DND-41 (cell line): ENCODE measurements around the gene ANXA7.

Experiments
- ATAC-seq: fragments of 200-7000 bp; cut with Tn5 transposase; 3 replicates; pipeline ENCODE4 v1.9.1; 2021; ENCODE audit warnings: low read depth; ENCODE audit not compliant: insufficient read depth
- DNase-seq: peaks from one replicate; pipeline ENCODE4 v3.0.0-alpha.2; 2020
- H2AFZ ChIP-seq: 2 replicates; pipeline ENCODE4 v1.6.0; 2012; ENCODE audit warnings: low read depth, low read length
- H3K27ac ChIP-seq: 2 replicates; pipeline ENCODE4 v1.5.1; 2012; ENCODE audit warnings: low read length, inconsistent platforms
- H3K27me3 ChIP-seq: fragments of 200-600 bp; sonication (generic); 2 replicates; pipeline ENCODE4 v1.6.0; 2012; ENCODE audit warnings: low read length, mild to moderate bottlenecking, inconsistent platforms; ENCODE audit not compliant: insufficient read depth, poor library complexity
- H3K36me3 ChIP-seq: 2 replicates; pipeline ENCODE4 v1.5.1; 2012; ENCODE audit warnings: low read length, inconsistent platforms; ENCODE audit not compliant: insufficient read depth
- H3K4me1 ChIP-seq: 2 replicates; pipeline ENCODE4 v1.5.1; 2012; ENCODE audit warnings: mild to moderate bottlenecking, low read length; ENCODE audit not compliant: insufficient read depth
- H3K4me2 ChIP-seq: 2 replicates; pipeline ENCODE4 v1.6.0; 2012; ENCODE audit warnings: mild to moderate bottlenecking, moderate library complexity, low read length, inconsistent platforms; ENCODE audit not compliant: insufficient read depth
- H3K4me3 ChIP-seq, 2 experiments: fragments of 200-600 bp in 1 of 2; shearing (Covaris generic) in 1 of 2; 2 replicates each; pipeline ENCODE4 v1.5.1; 2012 to 2016; ENCODE audit warnings: inconsistent platforms in 2 of 2, low read length in 2 of 2, mild to moderate bottlenecking in 2 of 2, low read depth in 1 of 2, moderate library complexity in 1 of 2
- H3K79me2 ChIP-seq: 2 replicates; pipeline ENCODE4 v1.6.0; 2012; ENCODE audit warnings: low read length, inconsistent platforms; ENCODE audit not compliant: insufficient read depth
- H3K9ac ChIP-seq: 2 replicates; pipeline ENCODE4 v1.6.0; 2012; ENCODE audit warnings: low read depth, mild to moderate bottlenecking, inconsistent platforms, low read length, moderate library complexity
- H3K9me3 ChIP-seq: 2 replicates; pipeline ENCODE4 v1.5.1; 2012; ENCODE audit warnings: low read length, moderate library complexity, mild to moderate bottlenecking, inconsistent platforms; ENCODE audit not compliant: insufficient read depth, severe bottlenecking
- H4K20me1 ChIP-seq: 2 replicates; pipeline ENCODE4 v1.6.0; 2012; ENCODE audit warnings: low read length; ENCODE audit not compliant: insufficient read depth
- CTCF ChIP-seq: IDR thresholded peaks from 2 replicates; pipeline ENCODE4 v1.5.1; 2012; ENCODE audit warnings: borderline replicate concordance, low read length, moderate library complexity, mild to moderate bottlenecking; ENCODE audit not compliant: poor library complexity, severe bottlenecking; ENCODE audit errors: extremely low read depth
- EZH2 ChIP-seq: IDR thresholded peaks from 3 replicates; pipeline ENCODE4 v1.6.1; 2012; ENCODE audit warnings: borderline replicate concordance, low read depth, mild to moderate bottlenecking, moderate library complexity, low read length, inconsistent platforms; ENCODE audit not compliant: severe bottlenecking

Gene ANXA7

GRCh38 chr10:73366381-73367298 is 47.2 kb downstream of the ANXA7 start:
- H3K79me2 ChIP-seq = no peaks in the 10 kb centered on the region

GRCh38 chr10:73364964-73365363 is 48.9 kb downstream of the ANXA7 start:
- H3K27ac ChIP-seq = no peak overlapping the region
- no peak overlapping the region for H3K4me2 ChIP-seq
- no peaks in the 10 kb centered on the region for H3K9me3 ChIP-seq
- TF ChIP-seq CTCF (no peak), EZH2 (no peak)
- H3K27me3 ChIP-seq = no peaks in the 10 kb centered on the region
- ATAC-seq (no peak), DNase-seq (no peak)
- H3K4me3 ChIP-seq = no peak overlapping the region
- H3K4me1 ChIP-seq = no peaks in the 10 kb centered on the region
- no peak overlapping the region for H3K9ac ChIP-seq
- H2AFZ ChIP-seq = no peak overlapping the region
- no peaks in the 10 kb centered on the region for H3K79me2 ChIP-seq
- H4K20me1 ChIP-seq = no peaks in the 10 kb centered on the region
- peaks cover 22% of the 10 kb centered on the region; the same call in 1 of the 2 replicates for H3K36me3 ChIP-seq

More at GRCh38 chr10:73366381-73367298, 47.2 kb downstream of the ANXA7 start:
- no peaks in the 10 kb centered on the region for H3K9me3 ChIP-seq
- no peaks in the 10 kb centered on the region for H3K4me1 ChIP-seq
- no peak overlapping the region for H3K9ac ChIP-seq
- TF ChIP-seq EZH2 (no peak), CTCF (no peak)
- no peak for DNase-seq
- no peaks in the 10 kb centered on the region for H4K20me1 ChIP-seq
- no peak overlapping the region for H3K27ac ChIP-seq
- H2AFZ ChIP-seq = no peak overlapping the region
- H3K36me3 ChIP-seq = peaks cover 22% of the 10 kb centered on the region; the same call in 1 of the 2 replicates
- H3K27me3 ChIP-seq = no peaks in the 10 kb centered on the region
- no peak overlapping the region for H3K4me3 ChIP-seq
- no peak overlapping the region for H3K4me2 ChIP-seq
- ATAC-seq = no peak

DNA sequence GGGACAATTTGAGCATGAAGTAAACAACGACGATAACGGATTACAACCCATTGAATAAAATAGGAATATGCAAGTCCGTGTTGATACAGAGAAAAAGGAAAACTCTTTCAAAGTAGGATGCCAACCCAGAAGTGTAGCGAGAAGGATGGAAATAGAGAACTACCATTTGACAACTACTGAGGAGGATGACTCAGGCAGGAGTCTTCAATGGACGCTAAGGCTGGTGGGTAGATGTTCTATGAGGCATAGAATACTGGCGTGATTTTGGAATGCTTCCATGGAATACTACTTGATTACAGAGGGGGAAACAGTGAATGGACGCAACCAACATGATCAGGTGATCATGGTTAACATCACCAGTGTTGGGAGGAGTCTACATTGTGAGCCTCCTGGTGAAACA is 54.4 kb downstream of the ANXA7 start:
- no peaks in the 10 kb centered on the region for H3K4me1 ChIP-seq
- H3K79me2 ChIP-seq = no peaks in the 10 kb centered on the region
- H3K36me3 ChIP-seq = no peaks in the 10 kb centered on the region; the same call in 1 of the 2 replicates
- no peak overlapping the region for H3K27ac ChIP-seq
- H3K9me3 ChIP-seq = no peaks in the 10 kb centered on the region
- no peaks in the 10 kb centered on the region for H3K27me3 ChIP-seq
- ATAC-seq (no peak), DNase-seq (no peak)
- no peak overlapping the region for H3K9ac ChIP-seq
- no peak overlapping the region for H3K4me3 ChIP-seq
- no peak overlapping the region for H3K4me2 ChIP-seq
- no peak overlapping the region for H2AFZ ChIP-seq
- TF ChIP-seq EZH2 (no peak), CTCF (no peak)
- no peaks in the 10 kb centered on the region for H4K20me1 ChIP-seq
